HEK293T (cell line): Measurements from ENCODE around the gene ARHGAP5.

Experiments used
- FOXA1 ChIP-seq: fragments of 450-650 bp; IDR thresholded peaks from 2 replicates; pipeline ENCODE4 v1.6.1; 2016; ENCODE audit warnings: mild to moderate bottlenecking
- FOXK2 ChIP-seq: fragments of 450-650 bp; IDR thresholded peaks from 2 replicates; pipeline ENCODE4 v1.6.1; 2016; ENCODE audit warnings: mild to moderate bottlenecking
- SP1 ChIP-seq: fragments of 450-650 bp; IDR thresholded peaks from 2 replicates; pipeline ENCODE4 v1.6.1; 2017
- TF ChIP-seq, protein P1 (sequence below): fragments of 450-650 bp; IDR thresholded peaks from 2 replicates; pipeline ENCODE4 v1.6.1; 2016

- TF ChIP-seq, protein P1, sequence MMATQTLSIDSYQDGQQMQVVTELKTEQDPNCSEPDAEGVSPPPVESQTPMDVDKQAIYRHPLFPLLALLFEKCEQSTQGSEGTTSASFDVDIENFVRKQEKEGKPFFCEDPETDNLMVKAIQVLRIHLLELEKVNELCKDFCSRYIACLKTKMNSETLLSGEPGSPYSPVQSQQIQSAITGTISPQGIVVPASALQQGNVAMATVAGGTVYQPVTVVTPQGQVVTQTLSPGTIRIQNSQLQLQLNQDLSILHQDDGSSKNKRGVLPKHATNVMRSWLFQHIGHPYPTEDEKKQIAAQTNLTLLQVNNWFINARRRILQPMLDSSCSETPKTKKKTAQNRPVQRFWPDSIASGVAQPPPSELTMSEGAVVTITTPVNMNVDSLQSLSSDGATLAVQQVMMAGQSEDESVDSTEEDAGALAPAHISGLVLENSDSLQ = no peak
- TF ChIP-seq SP1 (no peak), FOXA1 (no peak), FOXK2 (no peak)
Observed at GRCh38 chr14:32102152-32102787, 25.2 kb downstream of the ARHGAP5 start.
